NCI-H82 treated with DMSO at 0.1 percent for 48 hours (cell line): ENCODE measurements around the gene SLC25A12.

ENCODE experiments used
- DNase-seq: peaks from one replicate; lab custom pipeline; 2025; ENCODE audit not compliant: unreplicated experiment; lab: John Stamatoyannopoulos, UW

The SLC25A12 gene

DNA sequence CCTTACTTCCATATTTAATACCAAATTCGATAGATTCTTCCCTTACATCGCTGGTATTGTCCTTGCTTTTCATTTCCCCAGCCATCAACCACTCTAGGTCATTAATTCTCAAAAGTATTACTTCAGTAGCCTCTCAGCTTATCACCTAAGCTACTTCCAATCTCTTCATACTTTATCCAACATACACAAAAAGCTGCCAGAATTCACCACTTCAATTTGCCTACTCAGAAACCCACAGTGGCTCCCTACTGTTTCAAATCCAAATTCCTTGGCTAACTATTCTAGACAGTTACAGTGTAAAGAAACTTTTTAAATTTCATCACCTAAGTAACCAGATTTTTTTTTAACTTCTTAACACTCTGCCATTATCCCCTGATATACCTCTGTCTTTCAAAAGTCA is 4.7 kb downstream of the SLC25A12 start:
- no peak for DNase-seq

DNA sequence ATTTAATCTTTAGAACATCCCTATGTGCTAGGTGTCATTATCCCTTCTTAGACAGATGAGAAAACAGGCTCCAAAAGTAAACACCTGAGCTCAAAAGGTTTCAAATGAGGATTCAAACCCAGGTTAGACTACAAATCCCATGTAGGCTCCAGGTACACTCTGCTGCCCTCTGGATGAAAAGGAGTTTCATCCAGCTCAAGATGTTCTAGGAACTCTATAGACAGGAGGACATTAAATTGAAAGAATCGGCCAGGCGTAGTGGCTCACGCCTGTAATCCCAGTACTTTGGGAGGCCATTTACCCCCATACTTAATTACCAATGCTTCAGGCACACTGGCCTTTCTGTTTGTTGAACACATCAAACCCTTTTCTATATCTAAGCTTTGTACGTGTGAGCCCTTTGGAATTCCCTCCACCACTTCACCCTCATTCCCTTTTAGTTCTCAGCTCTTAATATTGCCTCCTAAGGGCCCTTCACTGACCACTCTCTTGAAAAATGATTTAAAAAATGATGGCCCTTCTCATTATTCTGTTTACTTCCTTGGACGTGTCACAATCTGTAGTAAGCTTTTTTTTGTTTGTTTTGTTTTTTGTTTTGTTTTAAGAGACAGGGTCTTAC is 10.7 kb downstream of the SLC25A12 start:
- no peak for DNase-seq

DNA sequence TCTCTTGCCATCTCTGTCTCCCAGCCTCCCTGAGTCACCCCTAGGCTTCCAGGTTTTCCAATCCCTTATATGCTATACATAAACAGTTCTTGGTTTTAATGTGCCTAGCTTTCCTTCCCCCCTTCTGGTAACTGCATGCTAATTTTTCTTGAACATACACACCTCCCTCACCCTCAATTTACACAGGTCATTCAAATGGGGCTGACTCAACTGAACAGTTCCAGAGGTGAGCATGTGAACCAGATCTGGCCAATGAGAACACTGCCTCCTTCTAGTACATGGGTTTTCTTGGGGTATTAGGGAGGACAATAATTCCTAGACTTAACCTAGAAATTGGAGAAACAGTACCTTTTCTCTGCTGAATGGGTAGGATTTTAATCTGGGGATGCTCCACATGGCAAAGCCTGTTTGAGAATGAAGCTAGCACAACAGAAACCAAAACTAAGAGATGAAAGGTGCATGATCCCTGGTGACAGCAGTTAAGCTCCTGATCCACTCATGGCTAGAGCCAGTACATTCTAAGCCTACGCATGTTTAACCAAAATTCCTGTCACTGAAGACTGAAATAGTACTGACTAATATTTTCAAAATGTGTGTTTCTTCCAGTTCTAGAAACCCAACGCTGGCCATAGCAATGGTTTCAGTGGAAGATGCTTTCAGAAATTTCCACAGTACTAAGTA is 11.8 kb downstream of the SLC25A12 start:
- no peak for DNase-seq

DNA sequence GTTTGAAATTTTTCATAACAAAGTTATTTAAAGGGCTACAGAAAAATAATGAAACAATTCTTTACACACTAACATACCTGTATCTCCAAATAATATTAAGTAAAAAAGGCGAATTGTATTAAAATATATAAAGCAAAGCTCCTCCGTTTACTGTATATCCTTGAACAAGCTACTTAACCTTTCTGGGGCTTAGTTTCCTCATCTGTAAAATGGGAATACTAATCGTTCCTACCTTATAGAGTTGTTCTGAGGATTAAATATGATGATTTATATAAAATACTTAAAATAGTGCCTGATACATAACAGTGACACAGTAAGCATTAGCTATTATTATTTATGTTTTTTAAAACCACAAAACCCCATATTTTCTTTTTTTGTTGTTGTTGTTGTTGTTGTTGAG is 13.3 kb downstream of the SLC25A12 start:
- DNase-seq, result no peak

DNA sequence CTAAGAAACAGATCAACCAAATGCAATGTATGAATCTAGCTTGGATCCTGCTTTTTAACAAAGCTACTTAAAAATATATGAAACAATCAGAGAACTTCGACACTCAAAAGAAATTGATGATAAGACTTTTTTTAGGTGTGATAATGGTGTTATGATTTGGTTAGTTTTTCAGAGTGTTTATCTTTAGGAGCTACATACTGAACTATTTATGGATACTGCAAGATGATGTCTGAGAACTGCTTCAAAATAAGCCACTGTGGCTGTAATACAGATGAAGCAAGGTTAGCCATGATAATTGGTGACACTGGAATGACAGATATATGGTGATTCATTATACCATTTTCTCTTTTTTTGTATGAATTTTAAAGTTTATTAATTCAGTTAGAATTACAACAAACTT is 14.2 kb downstream of the SLC25A12 start:
- no peak for DNase-seq

DNA sequence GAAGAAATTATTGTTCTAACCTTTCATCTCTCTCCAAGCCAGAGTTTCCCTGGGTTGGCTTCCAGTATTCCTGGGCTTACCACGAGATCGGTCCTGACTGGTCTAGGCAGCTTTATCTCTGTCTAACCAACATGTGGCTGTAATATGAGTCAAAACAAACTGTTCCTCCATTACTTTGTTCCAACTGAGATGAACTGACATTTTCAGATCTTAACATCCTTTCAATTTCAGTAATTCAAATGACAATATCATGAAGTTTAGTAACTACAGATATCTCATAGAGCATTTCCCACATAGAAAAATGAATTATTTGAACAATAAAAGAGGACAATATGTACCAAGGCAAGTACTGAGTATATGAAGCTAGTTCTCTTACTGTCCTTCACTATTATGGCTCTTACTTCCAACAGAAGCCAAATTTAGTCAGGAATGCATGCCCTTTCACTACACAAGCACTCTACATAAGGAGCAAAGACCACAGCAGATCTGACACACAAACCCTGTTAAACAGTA is 15.5 kb downstream of the SLC25A12 start:
- no peak for DNase-seq

DNA sequence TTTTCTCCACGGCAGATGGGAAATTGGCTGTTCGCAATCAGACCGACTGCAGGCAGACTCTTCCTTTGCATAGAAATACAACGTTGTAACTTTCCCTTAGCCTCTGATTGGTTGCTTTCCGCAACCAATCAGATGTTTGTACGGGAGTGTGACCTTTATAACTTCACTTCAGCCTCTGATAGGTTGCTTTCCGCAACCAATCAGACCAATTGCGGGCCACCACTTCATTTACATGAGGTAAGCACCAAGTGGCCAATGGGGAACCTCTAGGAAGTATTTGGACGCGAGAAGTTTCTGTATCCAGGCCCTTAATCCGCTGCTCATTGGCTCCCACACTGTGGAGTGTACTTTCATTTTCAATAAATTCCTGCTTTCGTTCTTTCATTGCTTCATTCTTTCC is 19.1 kb downstream of the SLC25A12 start:
- DNase-seq, result no peak

DNA sequence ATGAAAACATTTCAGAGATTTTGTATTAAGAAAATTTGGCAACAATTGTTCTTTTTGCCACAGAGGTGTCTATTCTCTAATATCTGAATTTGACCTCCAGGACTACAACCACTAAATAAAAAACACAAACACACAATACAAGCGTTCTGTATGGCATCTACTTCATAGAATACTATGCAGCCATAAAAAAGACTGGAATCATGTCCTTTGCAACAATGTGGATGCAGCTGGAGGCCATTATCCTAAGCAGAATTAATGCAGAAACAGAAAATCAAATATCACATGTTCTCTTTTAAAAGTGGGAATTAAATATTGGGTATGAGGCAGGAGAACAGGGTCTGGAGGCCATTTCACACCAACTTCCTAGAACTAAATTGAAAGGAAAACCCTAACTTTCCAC is 19.5 kb downstream of the SLC25A12 start:
- DNase-seq, result no peak

DNA sequence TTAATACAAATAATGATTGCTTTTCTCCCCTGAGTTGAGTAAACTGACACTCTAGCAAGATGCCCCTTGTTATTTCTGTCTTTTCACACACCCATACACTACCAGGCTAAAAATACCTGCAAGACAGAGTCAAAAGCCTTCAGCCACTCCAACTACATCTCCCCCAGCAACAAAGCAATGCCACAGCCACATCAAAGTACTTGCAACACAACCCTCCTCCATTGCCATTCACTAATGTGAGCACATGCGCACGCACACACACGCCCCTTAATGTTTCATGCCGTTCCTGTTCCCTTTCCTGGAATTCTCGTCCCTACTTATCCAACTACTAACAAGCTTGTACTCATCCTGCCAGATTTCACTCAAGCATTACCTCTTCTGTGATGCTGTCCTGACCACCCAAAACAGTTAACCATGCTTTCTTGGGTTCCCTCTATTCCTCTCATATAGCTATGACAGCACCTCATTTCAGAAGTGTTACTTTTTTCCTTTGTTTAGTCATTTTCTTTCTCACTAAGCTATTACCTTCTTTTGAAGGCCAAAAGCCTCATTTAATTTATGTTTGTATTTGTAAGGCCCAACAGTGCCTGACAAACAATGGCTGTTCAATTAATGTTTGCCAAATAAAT is 29.6 kb downstream of the SLC25A12 start:
- DNase-seq, result no peak

DNA sequence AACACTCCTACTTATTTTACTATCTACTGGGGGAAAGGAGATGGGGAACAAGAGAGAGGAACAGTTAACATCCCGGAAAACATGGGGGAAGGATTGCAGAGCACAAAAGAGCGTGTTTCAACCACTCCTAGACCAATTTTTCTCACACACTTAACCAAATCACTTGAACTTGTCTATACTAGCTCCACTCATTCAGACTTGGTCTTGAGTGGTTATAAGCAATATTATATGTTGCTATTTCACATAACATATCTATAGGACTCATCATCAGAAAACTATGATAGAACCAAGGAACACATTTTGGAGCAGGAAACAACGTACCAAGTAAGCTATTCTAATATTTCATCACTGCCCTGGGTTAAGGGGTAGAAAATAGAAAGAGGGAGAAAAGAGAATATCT is 31.5 kb downstream of the SLC25A12 start:
- DNase-seq, result no peak

DNA sequence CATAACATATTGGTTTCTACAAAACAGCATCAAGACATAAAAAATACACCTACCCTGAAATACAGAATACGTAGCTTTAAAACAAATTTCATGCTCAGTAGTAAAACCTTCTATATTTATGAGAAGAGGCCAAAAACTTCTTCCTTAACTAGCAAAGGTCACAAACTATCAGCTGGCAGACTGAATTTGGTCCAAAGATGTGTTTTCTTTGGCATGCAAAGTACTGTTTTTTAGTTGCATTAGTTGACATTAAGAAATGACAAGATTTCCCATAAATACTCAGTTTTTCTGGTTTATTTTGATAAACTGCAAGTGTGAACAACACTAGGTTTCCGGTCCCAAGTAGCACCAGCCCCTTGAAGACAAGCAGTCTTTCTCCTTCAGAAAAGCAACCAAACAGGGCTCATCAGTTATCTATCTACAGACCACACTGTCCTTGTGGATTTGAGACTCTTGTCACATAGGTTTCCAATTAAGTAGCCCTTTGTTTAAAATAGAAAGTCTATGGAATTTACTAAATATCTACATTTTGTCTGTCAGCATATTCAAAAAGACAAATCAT is 35.6 kb downstream of the SLC25A12 start:
- no peak for DNase-seq

DNA sequence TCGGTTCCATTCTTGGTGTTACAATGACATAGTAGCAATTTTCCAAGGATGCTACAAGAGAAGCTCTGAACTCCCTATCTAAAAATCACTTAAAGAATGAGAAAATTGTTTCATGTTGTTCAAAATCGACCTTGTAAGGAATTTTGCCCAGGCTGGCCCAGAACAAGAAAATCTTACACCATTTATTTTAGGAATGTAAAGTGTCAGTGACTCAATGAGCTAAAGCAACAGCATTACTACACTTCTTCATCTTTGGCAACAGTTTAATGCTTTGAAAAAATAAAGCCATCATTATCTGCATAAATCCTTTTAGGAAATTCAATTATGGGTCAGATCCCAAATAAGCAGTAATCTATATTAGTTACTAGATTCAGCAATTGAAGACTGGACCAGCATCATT is 38.6 kb downstream of the SLC25A12 start:
- no peak for DNase-seq

DNA sequence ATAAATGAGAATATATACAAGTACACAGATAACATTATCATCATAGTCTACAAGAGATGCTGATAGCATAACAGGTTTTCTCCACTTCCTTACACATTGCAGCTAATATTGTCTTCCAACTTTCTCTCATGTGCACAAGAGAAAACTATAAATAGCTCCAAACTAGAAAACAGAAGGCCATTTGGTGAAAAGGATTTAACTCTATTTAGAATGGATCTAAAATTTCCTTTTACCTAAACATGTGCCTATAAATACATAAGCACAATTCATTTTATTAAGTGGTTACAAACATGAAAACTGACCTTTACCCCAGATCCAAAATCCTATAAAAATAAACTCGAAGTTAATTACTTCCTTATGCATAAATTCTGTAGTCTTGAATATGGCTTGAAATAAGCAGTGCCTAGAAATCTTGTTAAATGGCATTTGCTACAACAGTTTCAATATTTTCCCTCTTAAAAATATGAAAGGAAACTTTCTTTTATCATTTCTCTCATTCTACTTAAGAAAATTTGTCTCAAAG is 41.6 kb downstream of the SLC25A12 start:
- DNase-seq, result no peak

DNA sequence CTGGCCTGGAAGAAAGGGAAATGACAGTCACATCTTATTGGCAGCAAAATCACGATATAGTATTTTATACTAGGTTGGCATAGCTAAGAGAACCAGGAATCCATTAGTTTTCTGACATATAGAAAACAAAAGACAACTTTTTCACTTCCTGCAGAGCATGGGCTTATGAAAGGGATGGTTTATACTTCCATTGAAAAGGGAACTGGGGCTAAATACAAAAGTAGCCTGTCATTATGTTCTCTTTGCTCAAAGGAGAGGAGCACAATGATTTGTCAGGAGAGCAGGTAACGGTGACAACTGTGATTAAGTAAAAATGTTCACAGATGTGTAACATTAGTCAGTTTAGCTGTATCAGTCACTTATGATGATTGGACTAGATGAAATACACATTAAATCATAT is 46.4 kb downstream of the SLC25A12 start:
- no peak for DNase-seq

DNA sequence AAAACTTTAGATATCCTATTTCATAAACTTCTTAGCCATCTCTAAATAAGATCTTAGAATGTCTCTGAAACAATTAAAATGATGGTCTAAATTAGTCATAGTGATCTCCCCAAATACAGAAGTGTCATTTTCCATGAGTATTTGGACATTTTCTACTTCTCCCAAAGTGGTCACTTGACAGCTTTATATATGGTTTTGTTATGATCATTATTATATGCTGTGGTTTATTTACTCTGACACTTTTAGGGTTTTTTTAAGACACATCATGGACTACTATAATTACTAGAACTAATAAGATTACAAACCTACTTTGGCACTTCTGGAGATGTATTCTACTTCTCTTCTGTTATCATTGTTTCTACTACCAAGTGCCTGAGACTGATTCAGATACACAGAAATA is 47.1 kb downstream of the SLC25A12 start:
- no peak for DNase-seq

DNA sequence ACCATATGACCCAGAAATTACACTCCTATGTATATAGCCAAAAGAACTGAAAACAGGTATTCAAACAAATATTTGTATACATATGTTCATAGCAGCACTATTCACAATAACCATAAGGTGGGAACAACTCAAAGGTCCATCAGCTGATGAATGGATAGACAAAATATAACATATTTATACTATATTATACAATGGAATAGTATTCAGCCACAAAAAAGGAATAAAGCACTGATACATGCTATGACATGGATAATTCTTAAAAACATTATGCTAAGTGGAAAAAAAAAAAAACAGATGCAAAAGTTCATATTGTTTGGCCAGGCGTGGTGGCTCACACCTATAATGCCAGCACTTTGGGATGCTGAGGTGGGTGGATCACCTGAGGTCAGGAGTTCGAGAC is 52.0 kb downstream of the SLC25A12 start:
- no peak for DNase-seq

DNA sequence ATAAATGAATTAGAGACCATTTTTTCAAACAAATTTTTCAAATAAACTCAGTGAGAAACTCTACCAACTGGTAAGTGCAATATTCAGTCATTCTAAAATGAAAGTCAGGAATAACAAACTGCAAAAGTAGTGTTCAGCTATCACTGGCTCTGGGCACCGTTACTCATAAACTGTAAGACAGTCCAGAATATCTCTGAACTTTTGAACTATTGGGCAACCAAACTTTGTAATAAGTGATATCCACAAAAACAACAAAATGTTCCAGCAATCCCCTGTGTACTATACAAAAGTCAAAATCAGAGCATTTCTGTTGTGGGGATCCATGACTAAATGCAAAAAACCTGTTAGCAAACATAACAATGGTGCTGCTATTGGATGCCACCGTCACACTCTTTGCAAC is 56.3 kb downstream of the SLC25A12 start:
- DNase-seq, result no peak

DNA sequence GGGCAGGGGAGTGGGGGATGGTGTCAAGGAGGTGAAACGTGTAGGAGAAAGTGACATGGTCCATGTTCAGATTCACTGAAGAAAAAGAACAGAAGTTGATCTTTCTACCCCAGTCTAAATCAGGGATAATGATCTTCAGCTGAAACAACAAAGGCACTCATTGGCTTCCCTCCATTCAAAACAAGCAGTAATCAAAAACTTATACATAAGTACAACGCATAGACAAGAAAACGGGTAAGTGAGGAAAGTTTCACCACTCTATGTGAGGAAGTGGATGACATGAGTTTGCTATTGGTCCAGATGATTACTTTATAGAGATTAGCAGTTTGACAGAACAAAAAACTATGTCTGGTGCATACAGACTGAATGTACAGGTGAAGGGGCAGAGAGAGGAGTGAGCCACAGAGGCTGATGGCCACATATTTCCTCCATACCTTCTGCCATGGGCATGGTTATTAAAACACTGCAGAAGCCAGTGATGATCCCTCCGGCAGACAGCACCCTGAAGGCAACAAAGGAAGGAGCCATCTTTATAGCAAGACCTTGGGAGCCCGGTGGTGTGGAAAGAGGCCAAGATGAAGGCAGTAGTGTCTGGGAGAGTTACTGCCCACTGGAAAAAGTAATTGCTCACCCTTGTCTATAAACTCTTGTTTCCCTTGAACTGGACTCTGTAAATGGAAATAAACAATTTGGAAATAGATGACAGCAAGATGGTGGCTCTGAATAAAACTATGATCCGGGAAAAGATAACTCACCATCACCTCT is 57.7 kb downstream of the SLC25A12 start:
- DNase-seq, result no peak

DNA sequence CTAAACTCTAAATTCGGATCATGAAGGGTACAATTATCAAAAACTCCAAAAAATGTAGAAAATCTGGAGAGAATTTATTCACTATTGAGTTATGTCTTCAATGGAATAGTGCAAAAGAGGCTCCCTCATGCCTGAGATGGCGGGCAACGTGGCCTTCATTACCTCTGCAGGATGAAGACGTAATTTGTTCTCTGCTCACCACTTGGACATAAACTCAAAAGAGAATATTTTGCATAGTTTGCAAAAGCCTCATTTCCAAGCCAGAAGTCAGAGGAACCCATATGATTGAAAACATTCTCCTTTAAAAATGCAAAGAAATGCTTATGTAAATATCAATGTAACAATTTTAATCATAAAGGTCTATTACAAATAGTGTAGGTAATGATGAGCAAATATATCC is 58.7 kb downstream of the SLC25A12 start:
- no peak for DNase-seq

DNA sequence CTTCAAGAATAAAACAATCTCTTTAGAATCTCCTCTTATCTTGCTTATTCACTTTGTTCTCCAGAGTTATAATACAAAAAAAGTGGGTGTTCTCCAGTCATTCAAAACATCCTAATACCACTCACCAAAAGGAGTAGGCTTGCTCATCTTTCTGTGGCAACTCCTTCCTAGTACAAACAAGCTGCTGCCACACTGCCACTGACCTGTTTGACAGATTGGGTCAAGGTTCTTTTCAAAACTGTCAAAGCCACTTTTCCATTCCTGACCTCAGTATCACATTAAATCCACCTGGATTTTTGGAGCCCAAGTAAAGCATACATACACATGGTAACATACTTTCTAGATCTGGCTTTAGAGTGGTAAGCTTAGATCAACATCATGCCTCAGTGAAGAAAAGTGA is 59.8 kb downstream of the SLC25A12 start:
- DNase-seq, result no peak

DNA sequence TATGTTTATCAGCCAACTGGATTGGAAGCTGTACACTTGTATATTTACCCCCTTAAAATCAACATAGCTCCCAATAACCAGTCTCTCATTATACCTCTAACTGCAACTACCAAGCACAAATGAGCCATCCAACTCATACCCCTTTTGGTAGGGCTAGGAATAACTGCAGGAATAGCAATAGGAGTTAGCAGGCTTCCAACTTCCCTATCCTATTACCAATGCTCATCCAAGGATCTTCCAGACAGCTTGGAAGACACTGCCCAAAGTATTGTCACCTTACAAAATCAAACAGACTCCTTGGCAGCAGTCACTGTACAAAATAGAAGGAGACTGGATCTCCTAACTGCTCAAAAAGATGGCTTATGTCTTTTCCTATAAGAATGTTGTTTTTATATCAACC is 61.6 kb downstream of the SLC25A12 start:
- no peak for DNase-seq
